Measurements from ENCODE around the gene ABCA4.
A peak's percentile ranks its signal among the peaks of the same experiment; 100 is the strongest.

The ABCA4 gene

DNA sequence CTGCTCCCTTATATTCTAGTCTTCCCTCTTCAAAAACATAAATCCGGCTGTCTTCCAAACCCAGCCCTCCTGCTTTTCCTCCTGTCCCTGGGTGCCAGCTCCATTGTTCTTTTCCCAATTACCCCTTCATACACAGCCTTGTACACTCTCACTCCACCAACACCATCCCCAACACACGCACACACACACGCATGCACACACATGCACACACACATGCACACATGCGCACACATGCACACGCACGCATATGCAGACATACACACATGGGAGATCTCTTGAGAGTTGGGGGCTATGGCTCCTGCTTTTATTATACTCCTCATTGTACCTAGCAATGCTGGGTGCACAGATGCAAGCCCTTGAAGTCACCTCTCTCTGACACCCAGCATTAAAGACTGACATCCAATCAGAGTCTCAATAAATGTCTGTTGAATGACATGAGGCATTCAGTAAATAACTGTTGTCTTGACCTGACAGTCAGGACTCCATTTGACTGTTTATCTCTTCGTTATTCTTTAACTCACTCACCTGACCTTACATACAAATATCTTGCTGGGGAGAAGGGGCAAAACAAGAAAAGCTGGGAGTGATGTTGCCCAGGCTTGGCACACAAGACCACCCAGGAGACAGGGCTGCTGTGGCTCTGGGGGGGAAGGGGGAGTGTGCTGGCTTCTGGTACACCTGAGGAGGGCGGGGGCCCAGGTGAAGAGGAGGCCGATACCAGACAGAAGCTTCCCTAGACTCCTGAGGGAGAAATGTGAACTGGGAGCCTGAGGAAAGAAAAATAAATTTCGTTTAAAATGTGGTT, 16.0 kb downstream of the ABCA4 start:
- no peak for DNase-seq (ENCODE audit: low read depth)

DNA sequence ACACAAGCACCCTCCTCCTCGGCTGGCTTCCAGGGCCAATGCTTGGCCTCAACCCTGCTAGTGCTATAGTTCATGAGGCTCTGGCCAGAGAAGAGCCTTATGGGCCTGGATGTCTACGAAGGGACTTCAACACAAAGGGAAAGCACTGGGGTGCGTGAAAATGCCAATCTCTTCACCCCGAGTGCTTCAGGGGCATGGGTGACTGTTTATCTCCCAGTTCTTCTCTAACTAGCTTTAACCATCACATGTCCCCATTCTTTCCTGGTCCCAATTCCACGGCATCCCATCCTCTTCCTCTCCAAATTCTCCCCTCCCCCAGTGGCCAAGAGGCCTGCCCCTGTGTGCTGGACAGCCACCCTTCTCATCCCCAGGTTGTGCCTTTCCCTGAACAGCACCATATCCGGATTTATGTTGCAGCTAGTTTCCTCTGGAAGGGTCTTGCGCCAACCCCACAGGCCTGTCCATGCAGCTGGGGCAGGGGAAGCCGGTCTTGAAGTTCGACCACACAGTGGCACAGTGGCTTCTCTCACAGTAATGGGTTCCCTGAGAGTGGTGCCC, 16.7 kb downstream of the ABCA4 start:
- no peak for DNase-seq (ENCODE audit: low read depth)

DNA sequence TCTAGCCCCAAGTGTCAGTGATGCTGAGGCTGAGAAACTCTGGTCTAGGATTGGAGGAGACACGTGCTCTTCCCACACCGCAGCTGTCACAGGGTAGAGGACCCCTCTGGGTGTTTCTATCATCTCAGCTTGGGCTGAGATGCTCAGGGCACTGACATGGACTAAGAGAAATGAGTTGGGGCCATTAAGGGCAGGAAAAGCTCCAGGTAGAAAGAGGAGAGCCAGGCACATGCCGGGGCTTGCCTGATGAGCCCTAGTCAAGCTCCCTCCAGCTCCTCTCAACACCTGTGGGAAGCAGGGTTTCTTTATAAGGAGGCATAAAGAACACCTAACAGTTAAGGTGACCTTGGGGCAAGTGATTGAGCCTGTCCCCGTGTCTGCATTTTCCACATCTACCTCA, 17.3 kb downstream of the ABCA4 start:
- no peak for DNase-seq (ENCODE audit: low read depth)

DNA sequence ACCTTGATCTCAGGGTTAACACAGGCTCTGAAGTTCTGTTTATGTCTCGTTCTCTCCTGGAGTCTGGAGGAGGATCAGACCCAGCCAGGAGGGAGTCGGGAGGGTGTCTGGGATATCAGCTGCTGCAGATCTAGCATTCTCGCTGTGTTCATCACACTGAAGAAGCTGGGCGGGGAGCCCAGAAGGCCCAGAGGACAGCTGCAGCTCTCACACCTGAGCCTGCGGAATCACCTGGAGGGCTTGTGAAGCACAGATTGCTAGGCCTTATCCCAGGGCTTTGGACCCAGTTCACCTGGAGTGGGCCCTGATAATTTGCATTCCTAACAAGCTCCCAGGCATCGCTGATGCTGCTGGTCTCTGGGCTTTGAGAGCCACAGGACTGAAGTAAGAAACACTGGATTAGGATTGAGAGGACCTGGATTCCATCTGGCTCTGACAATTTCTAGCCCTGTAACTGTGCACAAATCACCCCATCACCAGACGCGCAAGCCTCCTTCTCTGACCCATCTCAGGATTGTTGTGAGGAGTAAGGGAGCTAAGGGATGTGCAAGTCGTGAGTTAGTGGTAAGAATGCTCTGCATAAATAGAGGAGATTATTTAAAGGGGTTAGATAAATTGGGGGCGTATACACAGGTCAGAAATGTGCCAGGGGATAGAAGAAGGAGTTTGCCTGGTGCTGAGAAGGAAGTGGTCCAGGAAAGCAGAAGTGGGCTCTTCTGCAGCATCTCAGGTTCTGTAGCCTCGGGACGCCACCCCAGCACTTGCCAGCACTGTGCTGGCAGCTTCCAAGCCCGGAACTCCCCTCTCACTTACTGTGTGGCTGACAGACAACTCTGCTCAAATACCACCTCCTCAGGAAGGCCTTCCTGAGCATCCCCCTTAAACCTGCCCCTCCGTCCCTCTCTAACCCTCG, 19.1 kb downstream of the ABCA4 start:
- no peak for DNase-seq (ENCODE audit: low read depth)

DNA sequence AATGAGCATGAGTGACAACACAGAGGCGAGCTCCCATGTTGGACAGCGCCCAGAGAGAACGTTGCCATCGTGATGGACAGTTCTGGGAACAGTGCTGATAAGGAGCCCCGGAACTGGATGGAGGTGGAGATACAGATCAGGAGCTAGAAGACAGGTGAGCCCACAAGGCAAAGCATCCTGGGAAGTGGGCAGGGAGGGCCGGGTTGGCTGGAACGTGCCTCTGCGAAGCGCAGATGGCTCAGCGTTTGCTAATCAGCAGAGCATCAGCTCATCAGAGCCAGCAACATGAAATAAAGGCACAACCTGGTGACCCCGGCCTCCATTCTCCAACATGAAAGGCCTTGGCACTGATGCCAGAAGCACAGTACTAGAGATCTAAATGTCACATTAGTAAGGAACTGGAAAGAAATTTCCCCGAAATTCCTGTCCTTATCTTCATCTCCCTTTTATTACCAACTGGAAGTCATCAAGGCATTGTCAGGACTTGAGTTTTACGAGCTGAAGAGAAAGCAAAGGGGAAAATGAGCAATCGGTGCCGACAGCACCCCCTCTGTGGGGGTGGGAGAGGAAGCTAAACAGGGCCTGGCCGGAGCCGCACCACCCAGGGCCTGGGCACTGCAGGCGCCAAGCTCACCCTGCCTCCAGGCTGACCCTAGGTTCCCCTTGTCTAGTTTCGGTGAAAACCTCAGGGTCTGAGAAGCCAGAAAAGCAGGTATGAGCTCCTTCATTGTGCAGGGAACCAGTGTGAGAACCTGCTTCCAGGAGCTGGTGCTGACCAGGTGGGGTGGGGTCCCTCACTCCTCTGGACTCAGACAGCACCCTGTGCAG, 19.9 kb downstream of the ABCA4 start:
- DNase-seq (ENCODE audit: low read depth) = no peak

DNA sequence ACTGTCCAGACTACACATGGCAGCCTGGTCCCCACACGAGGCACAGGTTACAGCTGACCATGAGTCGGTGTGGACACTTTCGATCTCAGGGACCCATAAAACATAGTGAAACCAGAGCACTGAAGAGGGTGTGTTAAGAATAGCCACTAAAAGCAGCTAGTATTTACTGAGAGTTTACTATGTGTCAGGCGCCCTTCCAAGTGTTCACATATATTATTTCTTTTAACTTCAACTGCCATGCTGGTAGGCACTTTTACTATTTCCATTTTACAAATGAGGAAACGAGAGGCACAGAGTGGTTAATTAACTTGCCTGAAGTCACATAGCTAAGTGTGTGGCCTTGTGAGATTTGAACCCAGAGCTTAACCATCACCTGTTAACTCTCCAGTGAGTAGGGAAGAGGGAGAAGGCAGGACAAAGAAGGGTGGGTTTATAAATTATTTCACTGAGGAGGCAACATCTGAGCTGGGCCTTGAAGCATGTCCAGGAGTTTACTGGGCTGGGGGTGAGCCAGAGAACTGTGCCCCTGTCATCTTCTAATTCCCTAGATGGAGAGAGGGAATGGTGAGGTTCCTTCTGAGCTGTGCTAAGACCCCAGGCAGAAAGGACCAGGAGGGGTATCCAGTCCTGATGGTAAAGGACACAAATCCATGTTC, 20.7 kb downstream of the ABCA4 start:
- no peak for DNase-seq (ENCODE audit: low read depth)

DNA sequence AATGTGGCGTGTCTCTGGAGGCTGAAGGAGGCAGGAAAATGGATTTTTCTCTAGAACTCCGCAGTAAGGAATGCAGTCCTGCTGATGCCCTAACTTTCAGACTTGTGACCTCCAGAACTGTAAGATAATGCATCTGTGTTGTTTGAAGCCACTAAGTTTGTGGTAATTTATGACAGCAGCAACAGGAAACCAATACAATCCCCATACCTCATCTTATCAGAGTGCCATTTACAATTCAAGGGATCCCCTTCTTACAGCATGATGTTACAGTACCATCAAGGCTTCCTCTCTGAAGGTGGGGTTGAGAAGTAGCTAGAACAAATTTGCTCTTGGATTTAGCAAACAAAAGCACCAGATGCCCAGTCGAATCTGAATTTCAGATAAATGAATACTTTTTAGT, 21.6 kb downstream of the ABCA4 start:
- no peak for DNase-seq (ENCODE audit: low read depth)

DNA sequence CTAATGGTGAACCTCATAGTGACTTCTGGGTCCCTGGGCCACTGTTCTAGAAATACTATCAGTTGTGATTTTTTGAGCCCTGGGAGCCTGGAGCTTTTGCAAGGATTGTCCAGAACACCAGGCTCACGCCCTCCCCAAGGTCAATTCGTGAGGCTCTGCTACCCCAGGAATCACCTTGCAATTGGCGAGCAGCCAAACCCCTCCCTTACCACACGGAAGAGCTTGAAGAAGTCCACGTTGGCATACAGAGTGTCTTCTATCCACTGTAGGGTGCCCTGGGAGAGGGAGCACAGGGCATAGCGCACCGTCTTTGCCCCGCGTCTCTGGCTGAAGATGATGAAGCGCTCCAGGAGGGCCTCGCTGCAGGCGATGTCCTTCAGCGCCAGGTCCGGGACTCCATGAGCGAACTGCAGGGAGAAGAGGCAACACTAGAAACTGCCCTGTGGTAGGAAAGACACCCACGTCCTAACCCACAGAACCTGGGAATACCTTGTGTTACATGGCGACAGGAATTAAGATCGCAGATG, 22.3 kb downstream of the ABCA4 start:
- DNase-seq (ENCODE audit: low read depth) = no peak

DNA sequence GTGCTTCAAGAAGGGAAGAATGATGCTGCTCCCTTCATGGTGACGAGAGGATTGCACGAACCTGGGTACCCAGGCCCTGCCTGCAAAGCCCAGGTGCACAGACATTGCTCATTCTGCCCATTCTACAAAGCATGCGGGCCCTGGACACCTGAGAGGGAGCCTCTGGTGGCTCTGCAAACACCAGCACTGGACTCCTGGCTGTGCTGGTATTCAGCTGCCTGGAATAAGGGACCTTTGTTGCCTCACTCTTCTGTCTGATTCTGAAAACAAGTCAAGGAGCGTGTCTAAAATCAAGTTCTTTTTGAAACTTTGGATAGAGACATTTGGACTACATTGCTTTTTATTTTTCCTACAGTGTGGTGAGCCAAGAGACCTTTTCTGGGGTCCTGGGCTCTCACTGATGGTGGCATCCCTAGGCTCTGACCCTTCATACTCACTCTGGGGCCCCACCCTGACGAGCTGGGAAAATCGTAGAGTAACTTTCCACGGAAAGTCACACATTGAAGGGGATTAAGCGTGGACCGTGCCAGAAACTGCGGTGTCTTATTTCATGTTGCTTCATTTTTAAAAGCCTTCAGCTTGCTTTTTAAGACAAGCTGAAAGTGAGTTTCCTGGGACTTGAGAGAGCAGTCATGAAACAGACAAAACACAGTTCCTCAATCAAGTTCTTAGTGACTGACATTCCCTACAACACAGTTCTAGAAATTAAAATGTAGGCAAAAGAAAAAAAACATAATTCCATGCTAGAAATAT, 24.0 kb downstream of the ABCA4 start:
- peak; percentile 49 for DNase-seq (ENCODE audit: low read depth)

DNA sequence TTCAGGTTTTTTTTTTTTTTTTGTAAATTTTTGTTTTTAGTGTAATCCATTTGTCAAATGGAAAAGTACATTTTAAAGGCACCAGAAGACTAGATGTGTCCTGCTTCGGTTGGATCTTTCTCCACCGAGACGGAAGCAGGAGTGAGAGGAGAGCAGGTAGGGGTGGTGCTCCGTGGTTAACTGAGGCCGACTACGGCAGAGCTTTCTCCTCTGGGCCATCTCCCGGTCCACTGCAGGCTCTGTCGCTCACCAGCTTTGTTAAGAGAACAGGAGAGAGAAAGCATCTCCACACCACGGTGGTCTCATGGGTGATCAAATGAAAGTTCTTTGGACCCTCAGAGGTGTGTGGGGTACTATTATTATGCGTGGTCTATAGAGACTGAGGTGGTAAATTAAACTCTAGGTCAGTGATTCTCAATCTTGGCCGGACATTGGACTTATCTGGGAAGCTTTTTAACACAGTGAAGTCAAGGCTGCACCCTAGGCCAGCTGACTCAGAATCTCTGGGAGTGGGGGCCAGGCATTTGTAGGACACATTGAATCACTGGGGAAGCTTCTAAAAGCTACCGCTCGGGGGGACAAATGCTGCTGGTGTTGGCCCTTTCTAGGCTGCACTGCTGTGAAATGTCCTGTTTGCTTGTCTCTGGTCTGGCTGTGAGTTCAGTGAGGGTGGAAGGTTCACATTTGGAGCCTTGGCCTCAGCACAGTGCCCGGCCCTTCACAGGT, 25.0 kb downstream of the ABCA4 start:
- no peak for DNase-seq (ENCODE audit: low read depth)

DNA sequence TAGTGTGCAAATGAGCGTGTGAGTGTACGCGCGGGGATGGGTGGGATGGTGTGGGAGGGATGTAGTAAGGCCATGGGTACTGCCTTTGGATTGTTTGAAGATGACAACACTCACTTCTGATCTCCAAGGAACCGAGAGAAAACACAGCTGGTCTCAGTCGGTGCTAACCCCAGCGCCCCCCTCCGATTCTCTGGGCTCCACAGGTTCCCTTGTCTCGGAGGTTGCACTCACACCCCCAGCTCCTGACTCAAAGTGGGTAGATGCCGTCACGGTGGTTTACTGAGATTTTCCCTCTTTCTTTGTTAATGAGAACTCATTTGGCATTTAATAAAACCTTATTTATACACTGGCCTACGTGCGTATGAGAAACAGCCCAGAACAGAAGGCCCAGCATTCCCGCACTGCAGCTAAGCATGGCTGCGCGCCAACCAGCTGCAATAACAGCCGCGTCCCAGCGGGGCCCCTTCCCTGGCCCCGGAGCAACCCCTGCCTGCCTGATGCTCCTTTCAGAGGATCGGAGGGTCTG, 25.8 kb downstream of the ABCA4 start:
- DNase-seq (ENCODE audit: low read depth) = peak; percentile 79

DNA sequence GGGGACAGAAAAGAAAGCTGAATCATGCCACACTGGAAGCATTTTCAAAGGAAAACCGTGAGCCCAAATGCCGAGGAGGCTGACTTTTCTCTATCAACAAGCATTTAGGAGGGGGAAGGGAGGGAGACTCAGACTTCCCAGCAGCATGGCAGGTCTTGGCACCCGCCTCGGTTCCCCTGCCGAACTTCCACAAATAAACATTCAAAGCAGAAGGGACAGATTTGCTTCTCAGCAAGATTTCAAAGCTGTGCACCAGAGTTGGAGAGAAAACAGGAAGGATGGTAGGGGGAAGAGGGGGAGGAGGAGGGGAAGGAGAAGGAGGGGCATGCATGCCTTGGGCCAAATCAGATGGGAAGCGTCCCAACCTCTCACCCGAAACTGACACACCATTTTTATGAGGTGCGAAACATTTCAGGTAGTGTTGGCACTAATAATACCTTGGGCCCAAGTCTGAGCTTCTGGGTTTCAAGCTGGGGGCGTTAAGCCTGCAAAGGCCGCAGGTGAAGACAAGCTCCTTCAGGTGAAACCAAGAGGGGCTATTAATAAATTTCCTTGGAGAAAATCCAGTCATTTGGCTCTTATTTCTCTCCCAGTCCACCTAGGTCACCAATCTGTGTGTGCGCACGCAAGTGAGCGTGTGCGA, 26.4 kb downstream of the ABCA4 start:
- peak; percentile 55 for DNase-seq (ENCODE audit: low read depth)

DNA sequence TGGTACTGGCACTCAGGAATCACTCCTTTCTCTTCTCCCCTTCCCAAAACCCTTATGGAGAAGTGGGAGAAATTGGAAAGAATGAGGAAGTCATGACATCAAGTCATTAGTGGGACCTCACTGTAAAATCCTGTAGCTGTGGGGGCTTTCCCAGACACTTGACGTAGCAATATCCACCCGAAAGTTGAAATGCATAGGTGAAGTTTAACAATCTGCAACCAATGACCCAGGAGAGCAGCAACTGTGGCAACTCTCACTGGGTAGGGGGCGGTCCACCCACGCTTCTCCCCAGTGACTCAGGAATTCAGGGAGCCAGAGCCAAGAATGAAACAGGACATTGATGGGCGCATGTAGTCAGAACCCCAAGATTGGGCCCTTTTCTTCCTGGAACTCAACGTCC, 27.0 kb downstream of the ABCA4 start:
- DNase-seq (ENCODE audit: low read depth) = no peak

DNA sequence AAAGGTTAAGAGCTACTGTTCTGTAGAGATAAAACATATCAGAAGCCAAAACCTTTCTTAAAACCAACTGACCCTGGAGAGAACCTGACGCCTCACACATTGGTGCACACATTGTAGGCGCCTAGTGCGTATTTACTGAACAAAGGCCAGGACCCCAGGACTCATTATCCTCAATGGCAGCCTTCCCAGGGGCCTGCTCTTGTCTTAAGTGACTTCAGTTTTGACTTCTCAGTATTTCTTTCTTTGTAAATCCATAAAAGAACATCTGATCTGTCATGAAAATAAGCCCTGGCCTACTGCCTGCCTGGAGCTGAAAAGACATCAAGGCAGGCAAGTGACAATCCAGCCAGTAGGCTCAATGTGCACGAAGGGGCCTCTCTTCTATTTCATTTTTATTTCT, 27.6 kb downstream of the ABCA4 start:
- no peak for DNase-seq (ENCODE audit: low read depth)

DNA sequence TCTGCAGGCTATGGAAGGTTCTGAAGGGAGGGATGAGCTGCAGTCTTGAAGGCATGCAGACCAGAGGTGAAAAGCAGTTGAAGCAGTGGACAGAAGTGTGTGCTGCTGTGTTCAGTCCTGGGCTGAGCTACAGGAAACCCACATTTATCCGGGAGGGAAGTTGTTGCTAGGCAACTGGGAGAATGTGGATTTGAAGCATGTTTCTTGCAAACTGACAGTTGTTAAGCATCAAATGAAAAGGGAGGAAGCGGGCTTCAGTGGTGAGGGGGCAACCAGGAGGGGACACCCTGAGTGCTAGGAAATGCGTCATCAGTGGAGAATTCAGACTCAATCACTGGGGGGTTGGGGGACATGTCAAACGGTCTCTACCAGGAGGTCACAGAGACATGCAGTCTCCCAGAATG, 28.7 kb downstream of the ABCA4 start:
- DNase-seq (ENCODE audit: low read depth) = no peak

DNA sequence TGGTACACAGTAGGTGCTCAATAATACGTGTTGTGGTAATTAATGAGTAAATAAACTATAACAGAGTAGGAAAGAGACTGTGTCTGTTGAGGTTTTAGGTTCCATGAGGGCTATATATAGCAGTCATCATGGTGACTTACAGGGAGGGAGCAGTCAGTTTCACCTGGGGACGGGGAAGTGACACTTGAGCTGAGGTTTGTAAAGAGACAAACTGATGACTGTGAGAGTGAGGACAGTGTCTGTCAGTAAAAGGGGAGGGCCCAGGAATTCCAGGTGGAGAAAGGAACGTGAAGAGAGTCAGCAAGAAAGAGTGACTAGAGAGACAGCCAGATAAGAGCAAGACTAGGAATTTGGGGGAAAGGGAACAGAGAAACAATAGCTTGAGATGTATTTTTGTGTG, 30.2 kb downstream of the ABCA4 start:
- DNase-seq (ENCODE audit: low read depth) = no peak

DNA sequence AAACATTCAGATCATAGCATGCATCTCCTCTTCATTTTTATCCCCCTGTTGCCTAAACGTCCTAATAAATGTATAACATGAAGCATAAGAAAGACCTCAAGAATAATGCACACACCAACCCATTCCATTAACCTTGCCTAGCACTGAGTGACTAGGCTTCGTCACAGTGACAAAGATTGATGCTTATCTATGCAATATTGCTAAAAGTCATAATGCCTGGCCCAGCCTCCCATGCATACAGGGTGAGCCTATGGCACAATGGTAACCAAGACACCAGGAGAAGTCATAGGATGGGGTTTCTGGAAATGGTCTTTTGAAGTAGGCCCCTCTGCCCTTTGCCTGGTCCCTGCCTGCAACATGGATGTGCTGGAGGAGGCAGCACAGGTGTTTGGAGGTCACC, 33.8 kb downstream of the ABCA4 start:
- DNase-seq (ENCODE audit: low read depth) = no peak

DNA sequence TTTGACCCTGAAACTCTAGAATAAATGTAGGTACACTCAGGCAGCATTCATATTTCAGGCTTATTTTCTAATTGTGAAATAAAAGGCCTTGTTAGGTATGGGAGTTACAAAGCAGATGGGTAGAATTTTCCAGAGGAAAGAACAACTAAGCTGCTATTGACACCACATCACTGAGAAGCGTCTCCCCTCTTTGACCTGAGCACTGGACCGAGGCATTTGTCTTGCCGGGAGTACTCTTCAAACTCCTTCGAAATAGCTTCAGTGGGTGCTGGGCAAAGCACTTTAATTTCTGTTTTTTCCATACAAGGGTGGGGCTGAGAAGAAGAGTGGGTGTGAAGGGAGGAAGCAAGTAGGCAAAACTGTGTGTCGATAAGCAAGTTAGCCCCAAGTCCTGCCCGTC, 36.4 kb downstream of the ABCA4 start:
- no peak for DNase-seq (ENCODE audit: low read depth)

DNA sequence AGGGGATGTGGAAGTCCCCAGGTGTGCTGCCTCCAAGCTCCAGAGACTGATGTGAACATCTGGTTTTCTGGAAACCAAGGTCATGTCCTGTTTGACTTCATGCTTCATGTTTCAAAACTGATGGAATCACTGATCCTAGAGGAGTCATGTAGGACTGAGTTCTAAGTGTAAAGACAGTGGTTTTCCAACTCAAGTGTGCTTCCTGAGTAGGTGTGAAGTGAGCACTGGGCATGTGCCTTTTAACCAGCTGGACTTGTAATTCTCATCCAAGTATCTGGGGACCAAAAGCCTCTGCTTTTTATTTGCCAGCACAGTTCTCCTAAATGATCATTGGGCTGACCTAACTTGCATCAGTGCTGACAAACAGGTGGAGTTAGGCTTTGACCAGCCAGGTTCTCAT, 36.9 kb downstream of the ABCA4 start:
- no peak for DNase-seq (ENCODE audit: low read depth)
